Measurements from ENCODE around the gene CNTN4. TPM values are rescaled to one million over a fixed set of nuclear protein-coding genes. Genes with fewer than 3 reads are reported as not detected.

The CNTN4 gene
- total RNA-seq, 8 experiments from 2014 or later = 0.31 to 27.6 (median 15.8) TPM

DNA sequence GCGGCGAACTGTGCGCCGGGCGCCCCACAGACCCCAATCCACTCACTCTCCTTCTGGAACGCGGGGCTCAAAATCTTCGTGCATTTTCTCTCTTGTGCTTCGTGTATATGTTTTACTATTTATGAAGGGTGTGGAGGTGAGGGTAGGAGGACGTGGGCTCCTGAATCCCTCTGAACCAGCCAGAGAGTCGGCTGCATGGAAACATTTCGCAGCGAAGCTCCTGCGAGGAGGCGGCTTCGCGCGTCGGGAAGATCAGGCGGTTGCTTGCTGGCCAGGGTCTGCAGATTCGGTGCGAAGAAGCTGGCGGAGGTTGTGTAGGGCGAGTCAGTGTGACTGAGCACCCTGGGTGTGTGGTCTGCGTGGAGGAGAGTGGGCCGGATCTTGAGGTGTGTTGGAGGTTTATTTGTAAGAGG, 1.1 kb downstream of the CNTN4 start:
- in situ Hi-C loops (cut with MboI; ENCODE audit: low pct_unique_long_range_greater_than_20kb in 2 of 9, low sequenced_read_pairs in 9 of 9, unreplicated experiment in 9 of 9) = no loop called here
- Histone ChIP-seq H3K4me3 (peak overlapping the region; percentile 61 to 93 (median 65)), H3K4me1 (replicated peaks in 1 of 2) (peaks cover 0 to 8% of the 10 kb centered on the region in 2 donors), H3K27ac (no peak overlapping the region)
- no peak for ATAC-seq (replicated peaks in 6 of 8)
- 0 to 7% (median 0%) methylated on average over 1 to 12 of the region's 26 CpGs; no CpG with 5 or more reads in 3 of the 10 experiments for WGBS, 10 experiments

- Histone ChIP-seq H3K4me1 (replicated peaks in 1 of 2) (no peaks in the 10 kb centered on the region), H3K27ac (no peak overlapping the region), H3K4me3 (no peak overlapping the region)
- in situ Hi-C loops (cut with MboI; ENCODE audit: low pct_unique_long_range_greater_than_20kb in 2 of 9, low sequenced_read_pairs in 9 of 9, unreplicated experiment in 9 of 9) = no loop called here
- no peak for ATAC-seq (replicated peaks in 6 of 8)
- WGBS, 10 experiments = 0 to 75% (median 32%) methylated on average over 1 to 4 of the region's 6 CpGs; no CpG with 5 or more reads in 4 of the 10 experiments
Observed at GRCh38 chr3:2106438-2106837, 7.8 kb downstream of the CNTN4 start.

DNA sequence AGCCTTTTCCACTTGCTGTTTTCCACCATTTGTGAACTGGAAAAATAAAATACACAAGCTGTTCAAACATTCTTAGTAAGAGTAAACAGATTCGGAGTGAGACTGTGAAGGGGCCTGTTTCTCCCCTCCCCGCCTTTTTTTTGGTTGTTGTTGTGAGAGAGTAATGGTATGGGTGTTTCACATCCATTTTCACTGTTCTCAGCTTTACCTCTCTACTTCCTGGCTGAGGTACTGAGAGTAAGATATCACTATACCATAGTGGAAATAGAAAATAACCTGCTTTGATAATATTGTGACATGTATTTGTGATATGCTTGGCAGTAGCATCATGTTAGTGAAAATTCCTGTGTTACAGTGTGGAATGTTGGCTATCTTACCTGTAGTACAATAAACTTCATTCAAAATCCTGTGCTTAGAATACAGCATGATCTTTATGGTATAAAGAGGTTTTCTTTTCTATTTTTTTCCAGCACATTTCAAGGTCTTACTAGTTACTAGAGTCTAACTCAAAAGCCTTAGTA, 12.0 kb downstream of the CNTN4 start:
- Histone ChIP-seq H3K4me3 (no peak overlapping the region), H3K4me1 (replicated peaks in 1 of 2) (peaks cover 0 to 23% of the 10 kb centered on the region in 2 donors), H3K27ac (no peak overlapping the region)
- 0 to 100% (median 47%) methylated on average over 1 to 2 of the region's 2 CpGs; no CpG with 5 or more reads in 4 of the 10 experiments for WGBS, 10 experiments
- in situ Hi-C loops (cut with MboI; ENCODE audit: low pct_unique_long_range_greater_than_20kb in 2 of 9, low sequenced_read_pairs in 9 of 9, unreplicated experiment in 9 of 9) = no loop called here
- no peak for ATAC-seq (replicated peaks in 6 of 8)

DNA sequence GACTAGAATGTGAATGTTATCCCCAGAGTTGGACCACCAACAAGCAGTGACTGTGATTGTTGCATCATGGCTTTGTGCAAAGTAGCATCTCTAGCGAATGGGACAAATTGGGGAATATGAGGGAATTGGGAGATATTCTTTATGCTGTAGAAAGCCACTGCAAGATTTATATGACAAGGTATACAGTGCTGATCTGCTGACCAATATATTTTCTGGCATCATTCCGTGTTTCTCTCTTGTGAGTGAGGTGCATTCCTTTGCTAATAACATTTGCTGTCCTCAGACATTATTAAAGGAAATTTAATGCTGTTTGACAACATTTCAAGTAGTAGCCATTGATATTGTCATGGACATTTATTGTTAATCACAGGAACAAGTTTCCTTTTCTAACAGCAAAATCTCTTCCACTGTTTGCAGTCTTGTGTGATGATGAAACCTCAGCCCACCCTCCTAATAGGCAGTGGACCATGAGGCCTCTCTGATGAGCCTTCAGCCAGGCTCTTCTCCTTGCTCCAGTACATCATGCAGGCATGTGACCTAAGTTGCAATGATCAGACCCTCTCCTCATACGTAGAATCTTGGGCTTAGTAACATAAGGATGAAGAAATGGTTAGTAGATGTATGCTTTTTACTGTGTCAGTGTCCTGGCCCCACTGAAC, 16.1 kb downstream of the CNTN4 start:
- Histone ChIP-seq H3K4me1 (replicated peaks in 1 of 2) (peaks cover 0 to 23% of the 10 kb centered on the region in 2 donors), H3K4me3 (no peak overlapping the region), H3K27ac (no peak overlapping the region)
- peak in 5 of 8 experiments; percentile 58 to 92 (median 74) for ATAC-seq (replicated peaks in 6 of 8)
- WGBS, 10 experiments = 0 to 82% (median 24%) methylated on average over 1 to 3 of the region's 3 CpGs; no CpG with 5 or more reads in 2 of the 10 experiments
- in situ Hi-C loops (cut with MboI; ENCODE audit: low pct_unique_long_range_greater_than_20kb in 2 of 9, low sequenced_read_pairs in 9 of 9, unreplicated experiment in 9 of 9) = no loop called here

- 0 to 83% (median 10%) methylated on average over 1 to 2 of the region's 2 CpGs; no CpG with 5 or more reads in 1 of the 10 experiments for WGBS, 10 experiments
- no peak overlapping the region for H3K4me3 ChIP-seq
- no peak for ATAC-seq (replicated peaks in 6 of 8)
- peaks cover 0 to 2% of the 10 kb centered on the region in 2 donors for H3K4me1 ChIP-seq (replicated peaks in 1 of 2)
- in situ Hi-C loops (cut with MboI; ENCODE audit: low pct_unique_long_range_greater_than_20kb in 2 of 9, low sequenced_read_pairs in 9 of 9, unreplicated experiment in 9 of 9) = no loop called here
- H3K27ac ChIP-seq = no peak overlapping the region
Observed at GRCh38 chr3:2130726-2131125, 32.1 kb downstream of the CNTN4 start.

DNA sequence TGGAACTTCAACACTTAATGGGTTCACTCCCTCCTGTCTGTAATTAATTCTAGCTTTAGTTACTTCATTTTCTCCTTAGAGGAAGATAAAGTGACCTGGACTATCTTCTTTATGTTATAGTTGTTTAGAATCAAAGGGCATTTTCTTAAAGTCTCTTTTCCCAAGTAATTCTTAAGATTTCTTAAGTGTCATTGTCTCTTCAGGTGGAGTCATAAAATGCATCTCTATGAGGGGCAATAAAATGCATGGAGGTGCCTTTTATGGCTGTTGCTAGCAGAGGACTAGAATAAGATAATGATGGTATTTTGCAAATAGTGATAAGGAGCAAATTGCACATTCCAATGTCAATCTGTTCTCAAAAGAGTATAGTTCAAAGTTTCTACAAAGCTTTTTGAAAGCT, 34.5 kb downstream of the CNTN4 start:
- H3K27ac ChIP-seq = no peak overlapping the region
- no peak overlapping the region for H3K4me3 ChIP-seq
- in situ Hi-C loops (cut with MboI; ENCODE audit: low pct_unique_long_range_greater_than_20kb in 2 of 9, low sequenced_read_pairs in 9 of 9, unreplicated experiment in 9 of 9) = no loop called here
- peaks cover 0 to 2% of the 10 kb centered on the region in 2 donors for H3K4me1 ChIP-seq (replicated peaks in 1 of 2)
- no peak for ATAC-seq (replicated peaks in 6 of 8)

DNA sequence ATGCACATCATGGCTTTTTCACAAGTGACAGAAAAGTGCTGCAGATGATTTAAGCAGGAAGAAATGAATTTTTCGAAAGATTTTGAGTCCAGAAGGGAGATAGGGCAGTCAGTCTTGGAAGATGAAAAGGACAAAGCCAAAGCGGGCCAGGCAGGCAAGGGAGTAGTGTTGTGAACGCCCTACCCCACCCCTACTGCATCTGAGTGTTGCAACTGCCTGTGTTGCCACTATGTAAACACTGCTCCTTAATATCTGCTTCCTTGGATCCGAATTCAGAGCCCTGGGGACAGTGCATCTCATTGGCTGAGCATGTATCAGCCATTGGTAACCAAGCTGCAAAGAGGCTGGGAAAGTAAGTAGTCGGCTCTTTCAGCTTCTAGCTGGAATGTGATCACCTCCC, 39.0 kb downstream of the CNTN4 start:
- H3K4me1 ChIP-seq (replicated peaks in 1 of 2) = peaks cover 0 to 2% of the 10 kb centered on the region in 2 donors
- 8 to 92% (median 44%) methylated on average over 1 to 4 of the region's 5 CpGs; no CpG with 5 or more reads in 2 of the 10 experiments for WGBS, 10 experiments
- ATAC-seq (replicated peaks in 6 of 8) = peak in 1 of 8 experiments; percentile 34

GRCh38 chr3:2141482-2141881, 42.8 kb downstream of the CNTN4 start:
- H3K4me3 ChIP-seq = no peak overlapping the region
- 0 to 100% (median 57%) methylated on average over 1 of the region's 1 CpG; no CpG with 5 or more reads in 1 of the 10 experiments for WGBS, 10 experiments
- no peak overlapping the region for H3K27ac ChIP-seq
- in situ Hi-C loops (cut with MboI; ENCODE audit: low pct_unique_long_range_greater_than_20kb in 2 of 9, low sequenced_read_pairs in 9 of 9, unreplicated experiment in 9 of 9) = no loop called here
- ATAC-seq (replicated peaks in 6 of 8) = no peak
- H3K4me1 ChIP-seq (replicated peaks in 1 of 2) = peaks cover 0 to 5% of the 10 kb centered on the region in 2 donors

More for the DNA sequence above, 39.0 kb downstream of the CNTN4 start:
- no peak overlapping the region for H3K27ac ChIP-seq
- H3K4me3 ChIP-seq = no peak overlapping the region
- in situ Hi-C loops (cut with MboI; ENCODE audit: low pct_unique_long_range_greater_than_20kb in 2 of 9, low sequenced_read_pairs in 9 of 9, unreplicated experiment in 9 of 9) = no loop called here

GRCh38 chr3:2148561-2149340, 50.1 kb downstream of the CNTN4 start:
- H3K4me1 ChIP-seq (replicated peaks in 1 of 2) = peaks cover 0 to 10% of the 10 kb centered on the region in 2 donors
- 30 to 96% (median 47%) methylated on average over 1 to 10 of the region's 10 CpGs; no CpG with 5 or more reads in 2 of the 10 experiments for WGBS, 10 experiments
- no peak for ATAC-seq (replicated peaks in 6 of 8)
- in situ Hi-C loops (cut with MboI; ENCODE audit: low pct_unique_long_range_greater_than_20kb in 2 of 9, low sequenced_read_pairs in 9 of 9, unreplicated experiment in 9 of 9) = no loop called here
- H3K4me3 ChIP-seq = no peak overlapping the region
- H3K27ac ChIP-seq = no peak overlapping the region

DNA sequence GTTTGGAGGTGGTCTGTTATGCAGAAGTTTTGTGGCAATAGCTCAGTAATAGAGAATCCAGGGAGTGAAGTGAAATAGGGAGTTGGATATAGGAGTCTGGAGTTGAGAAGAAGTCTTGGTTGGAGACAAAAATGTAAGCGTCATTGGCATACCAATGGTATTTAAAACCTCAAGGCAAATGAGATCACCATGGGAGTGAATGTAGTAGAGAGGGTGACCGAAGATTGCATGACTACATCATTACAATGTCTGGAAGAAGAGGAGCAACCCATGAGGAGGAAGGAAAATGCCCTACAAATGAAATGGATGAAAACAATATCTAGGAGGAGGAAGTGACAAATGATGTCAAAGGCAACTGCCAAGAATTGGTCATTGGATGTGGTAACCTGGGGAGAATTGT, 54.4 kb downstream of the CNTN4 start:
- H3K4me1 ChIP-seq (replicated peaks in 1 of 2) = peaks cover 4 to 14% of the 10 kb centered on the region in 2 donors
- H3K4me3 ChIP-seq = no peak overlapping the region
- peak overlapping the region in 1 of 2 donors; percentile 42 for H3K27ac ChIP-seq
- ATAC-seq (replicated peaks in 6 of 8) = peak in 3 of 8 experiments; percentile 26 to 51 (median 30)
- 0 to 100% (median 82%) methylated on average over 1 to 2 of the region's 2 CpGs for WGBS, 10 experiments
- in situ Hi-C loops (cut with MboI; ENCODE audit: low pct_unique_long_range_greater_than_20kb in 2 of 9, low sequenced_read_pairs in 9 of 9, unreplicated experiment in 9 of 9) = no loop called here

DNA sequence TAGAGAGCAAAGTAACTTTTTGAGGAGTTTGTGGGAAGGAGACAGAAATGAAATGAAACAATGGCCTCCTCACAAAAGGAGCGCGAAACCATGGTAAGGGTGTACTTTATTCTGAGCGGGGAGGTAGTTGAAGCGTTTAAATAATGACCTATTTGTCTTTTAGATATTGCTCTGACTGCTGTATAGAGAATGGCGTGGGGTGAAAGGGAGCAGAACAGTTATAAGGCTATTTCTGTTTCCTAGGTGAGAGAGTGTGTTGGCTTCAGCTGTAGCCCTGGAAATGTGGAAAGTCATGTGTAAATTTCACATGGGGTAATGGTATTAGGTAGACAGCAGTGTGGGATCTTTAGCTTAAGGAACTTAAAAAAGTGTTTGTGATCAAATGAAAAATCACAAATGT, 54.9 kb downstream of the CNTN4 start:
- WGBS, 10 experiments = 0 to 76% (median 47%) methylated on average over 1 to 5 of the region's 5 CpGs; no CpG with 5 or more reads in 1 of the 10 experiments
- Histone ChIP-seq H3K27ac (no peak overlapping the region), H3K4me3 (no peak overlapping the region), H3K4me1 (replicated peaks in 1 of 2) (peaks cover 4 to 14% of the 10 kb centered on the region in 2 donors)
- in situ Hi-C loops (cut with MboI; ENCODE audit: low pct_unique_long_range_greater_than_20kb in 2 of 9, low sequenced_read_pairs in 9 of 9, unreplicated experiment in 9 of 9) = no loop called here
- ATAC-seq (replicated peaks in 6 of 8) = peak in 5 of 8 experiments; percentile 58 to 85 (median 74)

- WGBS, 10 experiments = 0 to 14% (median 8%) methylated on average over 1 to 3 of the region's 3 CpGs; no CpG with 5 or more reads in 1 of the 10 experiments
- Histone ChIP-seq H3K4me3 (no peak overlapping the region), H3K27ac (no peak overlapping the region), H3K4me1 (replicated peaks in 1 of 2) (peaks cover 4 to 14% of the 10 kb centered on the region in 2 donors)
- peak in 5 of 8 experiments; percentile 49 to 79 (median 69) for ATAC-seq (replicated peaks in 6 of 8)
- in situ Hi-C loops (cut with MboI; ENCODE audit: low pct_unique_long_range_greater_than_20kb in 2 of 9, low sequenced_read_pairs in 9 of 9, unreplicated experiment in 9 of 9) = no loop called here
Observed at GRCh38 chr3:2154621-2155020, 56.0 kb downstream of the CNTN4 start.

- no peak overlapping the region for H3K4me3 ChIP-seq
- H3K4me1 ChIP-seq (replicated peaks in 1 of 2) = peaks cover 4 to 14% of the 10 kb centered on the region in 2 donors
- ATAC-seq (replicated peaks in 6 of 8) = peak in 1 of 8 experiments; percentile 19
- in situ Hi-C loops (cut with MboI; ENCODE audit: low pct_unique_long_range_greater_than_20kb in 2 of 9, low sequenced_read_pairs in 9 of 9, unreplicated experiment in 9 of 9) = no loop called here
- WGBS, 10 experiments = 30 to 90% (median 65%) methylated on average over 1 to 18 of the region's 19 CpGs
- no peak overlapping the region for H3K27ac ChIP-seq
Observed at GRCh38 chr3:2156244-2156847, 57.7 kb downstream of the CNTN4 start.
